Retinal pigment epithelial cell (primary cell): ENCODE data around the gene NFYC.

Experiments used
- DNase-seq: peaks from one replicate; pipeline ENCODE4 v3.0.0-alpha.2; 2010; ENCODE audit warnings: low read depth
- H3K4me3 ChIP-seq: 2 replicates; pipeline ENCODE4 v1.5.1; 2011; ENCODE audit warnings: mild to moderate bottlenecking, low read length, control low read depth, moderate library complexity
- CTCF ChIP-seq: conservative IDR thresholded peaks from 2 replicates; pipeline ENCODE4 v1.5.1; 2011; ENCODE audit warnings: low read depth, low read length, control low read depth, inconsistent platforms

The NFYC gene

GRCh38 chr1:40799351-40799867, 107.9 kb downstream of the NFYC start:
- no peak for TF ChIP-seq CTCF
- peak; percentile 62 for DNase-seq
- H3K4me3 ChIP-seq: no peak overlapping the region

GRCh38 chr1:40801742-40802077, 110.2 kb downstream of the NFYC start:
- peak overlapping the region; percentile 38 for H3K4me3 ChIP-seq
- DNase-seq: no peak
- TF ChIP-seq CTCF: no peak

GRCh38 chr1:40802078-40802741, 110.7 kb downstream of the NFYC start:
- no peak for TF ChIP-seq CTCF
- no peak for DNase-seq
- H3K4me3 ChIP-seq: peak overlapping the region; percentile 38

- no peak for TF ChIP-seq CTCF
- no peak overlapping the region for H3K4me3 ChIP-seq
- DNase-seq: no peak
These were observed 111.2 kb downstream of the NFYC start for GRCh38 chr1:40802742-40803113.

GRCh38 chr1:40803447-40803846, 111.9 kb downstream of the NFYC start:
- H3K4me3 ChIP-seq: no peak overlapping the region
- no peak for DNase-seq
- no peak for TF ChIP-seq CTCF

GRCh38 chr1:40803902-40804301, 112.4 kb downstream of the NFYC start:
- H3K4me3 ChIP-seq: no peak overlapping the region
- no peak for DNase-seq
- TF ChIP-seq CTCF: no peak

GRCh38 chr1:40806240-40806639, 114.7 kb downstream of the NFYC start:
- no peak for DNase-seq
- no peak overlapping the region for H3K4me3 ChIP-seq
- no peak for TF ChIP-seq CTCF
